ENCODE data around the gene FGF21. TPM values are rescaled to one million over a fixed set of nuclear protein-coding genes. Genes with fewer than 3 reads are reported as not detected.

FGF21 gene
- 0.14 and 0.28 TPM in 2 replicates for total RNA-seq

DNA sequence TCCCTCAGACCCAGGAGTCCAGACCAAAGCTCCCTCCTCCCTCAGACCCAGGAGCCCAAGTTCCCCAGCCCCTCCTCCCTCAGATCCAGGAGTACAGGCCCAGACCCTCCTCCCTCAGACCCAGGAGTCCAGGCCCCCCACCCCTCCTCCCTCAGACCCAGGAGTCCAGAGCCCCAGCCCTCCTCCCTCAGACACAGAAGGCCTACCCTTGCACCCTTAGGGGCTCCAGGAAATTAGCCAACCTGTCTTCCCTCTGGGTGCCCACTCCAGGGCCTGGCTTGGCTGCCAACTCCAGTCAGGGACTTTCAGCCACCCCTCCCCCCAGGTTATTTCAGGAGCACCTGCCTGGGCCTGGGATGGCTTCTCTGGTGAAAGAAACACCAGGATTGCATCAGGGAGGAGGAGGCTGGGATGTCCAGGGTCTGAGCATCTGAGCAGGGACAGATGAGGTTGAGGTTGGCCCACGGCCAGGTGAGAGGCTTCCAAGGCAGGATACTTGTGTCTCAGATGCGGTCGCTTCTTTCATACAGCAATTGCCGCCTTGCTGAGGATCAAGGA lies at the start of gene FGF21:
Gene FGF21 (plus strand): TSS at position 441 of the 558 bp plus-strand sequence. CDS start 713 bp downstream, outside the sequence.

DNA sequence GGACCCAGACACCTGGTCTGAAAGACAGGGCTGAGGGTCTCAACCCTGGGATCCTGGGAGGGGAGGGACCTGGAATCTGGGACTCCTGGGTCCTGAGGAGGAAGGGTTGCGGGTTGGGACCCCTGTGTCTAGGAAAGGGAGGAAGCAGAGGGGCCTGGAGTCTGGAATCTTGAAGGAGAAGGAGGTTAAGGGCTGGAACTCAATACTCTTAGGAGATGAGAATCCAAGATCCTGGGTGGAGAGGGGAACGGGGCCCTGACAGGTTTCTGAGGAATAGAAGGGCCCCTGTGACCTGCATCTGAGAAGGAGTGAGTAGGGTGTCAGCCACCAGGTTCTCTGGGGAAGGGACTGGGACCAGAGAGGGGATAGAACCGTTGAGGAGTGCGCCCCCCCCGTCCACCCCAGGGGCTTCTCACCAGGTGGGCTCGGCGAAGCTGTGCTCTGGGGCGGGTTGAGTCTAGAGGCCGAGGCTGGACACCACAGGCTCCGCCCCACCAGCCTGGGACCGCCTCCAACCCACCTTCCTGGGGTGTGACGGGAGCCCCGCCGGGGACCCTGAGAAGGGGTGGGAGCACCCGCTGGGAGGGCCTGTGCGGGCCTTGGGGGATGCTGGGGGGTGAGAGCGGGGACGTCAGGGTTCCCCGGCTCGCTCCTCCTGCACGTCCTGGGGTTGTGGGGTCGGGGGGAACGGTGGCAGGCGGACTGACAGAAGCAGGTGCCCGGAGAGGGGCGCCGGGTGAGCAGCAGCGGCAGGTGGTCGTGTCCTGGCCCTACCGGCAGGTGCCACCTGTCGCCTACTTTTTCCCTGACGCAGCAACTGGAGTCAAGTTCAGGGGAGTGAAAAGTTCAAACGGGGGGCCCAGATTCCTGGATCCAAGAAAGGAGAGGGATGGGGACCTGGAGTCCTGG lies 35.8 kb upstream of the FGF21 start, which contains the start of gene MAMSTR:
Gene MAMSTR (minus strand): TSS at position 463 of the 909 bp plus-strand sequence. CDS start 694 bp downstream, outside the sequence.

GRCh38 chr19:48740164-48740972 lies 15.0 kb upstream of the FGF21 start, which contains the start of gene RASIP1:
Gene RASIP1, minus strand, starts transcription at chr19:48740610. Its CDS starts 328 bp downstream, at chr19:48740282.

GRCh38 chr19:48746738-48747575 lies 8.4 kb upstream of the FGF21 start, which contains the start of gene IZUMO1:
Gene IZUMO1, minus strand, starts transcription at chr19:48746909. Its CDS starts 1,050 bp downstream, at chr19:48745859.

DNA sequence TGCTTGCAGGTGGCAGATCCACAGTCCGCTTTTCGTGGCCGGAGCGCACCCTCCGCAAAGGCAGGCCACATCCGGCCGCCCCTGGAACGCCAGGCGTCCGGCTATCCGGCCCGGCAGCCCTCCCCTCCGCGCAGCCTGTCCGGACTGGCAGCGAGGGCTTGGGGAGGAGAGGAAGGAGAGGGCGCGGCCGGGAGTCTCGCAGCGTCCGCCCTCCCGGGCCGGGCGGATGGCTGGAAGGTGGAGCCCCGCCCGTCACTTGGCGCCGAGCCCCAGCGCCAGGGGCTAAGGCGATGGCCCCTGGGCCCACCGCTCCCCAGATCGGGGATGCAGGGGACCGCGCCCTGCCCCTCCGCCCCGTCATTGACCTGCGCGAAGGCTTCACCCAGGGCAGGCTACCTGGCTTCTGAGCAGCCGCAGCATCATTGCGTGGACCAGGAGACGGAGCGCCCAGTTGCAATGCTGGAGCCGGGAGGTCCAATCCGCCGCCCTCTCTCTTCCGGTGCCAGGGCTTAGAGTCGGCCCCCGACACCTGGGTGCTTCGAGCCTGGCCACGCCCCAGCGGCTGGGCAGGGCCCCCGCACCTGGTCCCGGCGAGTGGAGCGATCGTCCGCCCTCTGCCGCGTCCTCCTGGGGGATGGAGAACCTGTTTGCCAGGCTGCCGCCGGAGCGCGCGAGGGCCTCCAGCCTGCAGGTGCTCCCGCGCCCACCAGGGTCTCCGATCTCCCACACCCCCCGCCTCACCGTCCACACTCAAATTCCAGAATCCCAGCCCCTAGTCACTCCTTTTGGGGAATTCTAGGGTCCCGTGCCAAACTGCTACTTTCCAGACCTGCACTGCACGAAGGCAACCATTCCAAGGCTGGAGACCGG lies 2.6 kb upstream of the FGF21 start, which contains the start of gene FUT1:
Gene FUT1 (minus strand): TSS at position 146 of the 870 bp plus-strand sequence. CDS start 1,360 bp downstream, outside the sequence.

Other genes with a start within 250 kb of the FGF21 start
- gene LMTK3, start 243.7 kb upstream of the FGF21 start, total RNA-seq, result 0.09 and 0.14 TPM in 2 replicates
- gene SULT2B1, start 203.4 kb upstream of the FGF21 start, total RNA-seq, result 0.09 and 0.28 TPM in 2 replicates
- 0.14 TPM in 1 of 2 replicates, not detected in the other for gene SPACA4, start 148.8 kb upstream of the FGF21 start, total RNA-seq
- 0.28 and 0.46 TPM in 2 replicates for gene FAM83E, start 140.4 kb upstream of the FGF21 start, total RNA-seq
- 2,327 and 2,594 TPM in 2 replicates for gene RPL18, start 136.3 kb upstream of the FGF21 start, total RNA-seq
- gene SPHK2, start 136.0 kb upstream of the FGF21 start, total RNA-seq, result 4.7 and 5.6 TPM in 2 replicates
- gene DBP, start 118.1 kb upstream of the FGF21 start, total RNA-seq, result 4.6 and 6.5 TPM in 2 replicates
- 0.43 and 0.46 TPM in 2 replicates for gene CA11, start 109.3 kb upstream of the FGF21 start, total RNA-seq
- gene NTN5, start 82.5 kb upstream of the FGF21 start, total RNA-seq, result not detected in 2 replicates
- gene FUT2, start 59.6 kb upstream of the FGF21 start, total RNA-seq, result not detected in 2 replicates
- 0.28 TPM in 2 replicates for gene MAMSTR, start 35.8 kb upstream of the FGF21 start, total RNA-seq
- gene RASIP1, start 14.9 kb upstream of the FGF21 start, total RNA-seq, result 1.3 and 2.3 TPM in 2 replicates
- not detected in 2 replicates for gene IZUMO1, start 8.6 kb upstream of the FGF21 start, total RNA-seq
- gene FUT1, start 2.9 kb upstream of the FGF21 start, total RNA-seq, result 0.28 TPM in 2 replicates
- gene BCAT2, start 55.5 kb downstream of the FGF21 start, total RNA-seq, result 26.6 and 28.4 TPM in 2 replicates
- 6.8 and 7.3 TPM in 2 replicates for gene HSD17B14, start 81.0 kb downstream of the FGF21 start, total RNA-seq
- gene PLEKHA4, start 113.1 kb downstream of the FGF21 start, total RNA-seq, result 6.5 and 10.6 TPM in 2 replicates
- gene PPP1R15A, start 116.9 kb downstream of the FGF21 start, total RNA-seq, result 51.6 and 53.1 TPM in 2 replicates
- gene TULP2, start 143.2 kb downstream of the FGF21 start, total RNA-seq, result 0.28 and 0.55 TPM in 2 replicates
- gene NUCB1, start 144.8 kb downstream of the FGF21 start, total RNA-seq, result 117 and 149 TPM in 2 replicates
- 0.14 and 0.18 TPM in 2 replicates for gene DHDH, start 178.2 kb downstream of the FGF21 start, total RNA-seq
- gene BAX, start 199.4 kb downstream of the FGF21 start, total RNA-seq, result 77.2 and 141 TPM in 2 replicates
- 5,813 and 7,581 TPM in 2 replicates for gene FTL, start 209.8 kb downstream of the FGF21 start, total RNA-seq
- 29.0 and 45.9 TPM in 2 replicates for gene GYS1, start 237.8 kb downstream of the FGF21 start, total RNA-seq
- gene RUVBL2, start 238.4 kb downstream of the FGF21 start, total RNA-seq, result 201 and 206 TPM in 2 replicates

Data from smooth muscle cell of bladder (primary cell).